Astrocyte of the spinal cord (primary cell): Measurements from ENCODE around the gene SLC29A3.

Experiments used
- DNase-seq: peaks from one replicate; pipeline ENCODE4 v3.0.0; 2011; ENCODE audit warnings: low read depth, low spot score
- H3K4me3 ChIP-seq: 2 replicates; pipeline ENCODE4 v1.5.1; 2011; ENCODE audit warnings: low read depth, mild to moderate bottlenecking, low read length, moderate library complexity
- in situ Hi-C: cut with HindIII; loops from 2 replicates; pipeline ENCODE4 v1.10.0; 2017; ENCODE audit warnings: low sequenced_read_pairs
- TF ChIP-seq, protein P1 (sequence below): IDR thresholded peaks from 2 replicates; pipeline ENCODE4 v1.5.1; 2012; ENCODE audit warnings: low read depth, mild to moderate bottlenecking, low read length, inconsistent platforms

Gene SLC29A3

DNA sequence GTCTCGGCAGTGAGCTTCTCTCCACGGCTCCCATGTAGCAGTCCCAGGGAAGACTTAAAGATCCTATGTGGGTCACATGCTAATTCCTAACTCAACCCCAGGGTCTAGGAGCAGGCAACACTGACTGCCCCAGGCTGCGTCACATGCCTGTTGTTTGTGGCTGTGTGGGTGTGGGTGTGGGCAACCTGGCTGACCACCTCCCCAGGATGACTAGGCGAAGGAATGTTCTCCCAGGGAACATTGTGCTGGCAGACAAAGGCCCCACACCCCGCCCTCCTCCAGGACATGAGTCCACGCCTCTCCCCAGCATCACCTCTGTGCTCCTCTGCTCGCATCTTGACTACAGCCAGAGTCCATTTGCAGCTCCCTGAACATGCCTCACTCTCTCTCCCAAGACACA, 30.3 kb downstream of the SLC29A3 start:
- no peak overlapping the region for H3K4me3 ChIP-seq
- in situ Hi-C loops, result no loop called here
- DNase-seq, result peak; percentile 10
- TF ChIP-seq, protein P1, sequence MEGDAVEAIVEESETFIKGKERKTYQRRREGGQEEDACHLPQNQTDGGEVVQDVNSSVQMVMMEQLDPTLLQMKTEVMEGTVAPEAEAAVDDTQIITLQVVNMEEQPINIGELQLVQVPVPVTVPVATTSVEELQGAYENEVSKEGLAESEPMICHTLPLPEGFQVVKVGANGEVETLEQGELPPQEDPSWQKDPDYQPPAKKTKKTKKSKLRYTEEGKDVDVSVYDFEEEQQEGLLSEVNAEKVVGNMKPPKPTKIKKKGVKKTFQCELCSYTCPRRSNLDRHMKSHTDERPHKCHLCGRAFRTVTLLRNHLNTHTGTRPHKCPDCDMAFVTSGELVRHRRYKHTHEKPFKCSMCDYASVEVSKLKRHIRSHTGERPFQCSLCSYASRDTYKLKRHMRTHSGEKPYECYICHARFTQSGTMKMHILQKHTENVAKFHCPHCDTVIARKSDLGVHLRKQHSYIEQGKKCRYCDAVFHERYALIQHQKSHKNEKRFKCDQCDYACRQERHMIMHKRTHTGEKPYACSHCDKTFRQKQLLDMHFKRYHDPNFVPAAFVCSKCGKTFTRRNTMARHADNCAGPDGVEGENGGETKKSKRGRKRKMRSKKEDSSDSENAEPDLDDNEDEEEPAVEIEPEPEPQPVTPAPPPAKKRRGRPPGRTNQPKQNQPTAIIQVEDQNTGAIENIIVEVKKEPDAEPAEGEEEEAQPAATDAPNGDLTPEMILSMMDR, result no peak

DNA sequence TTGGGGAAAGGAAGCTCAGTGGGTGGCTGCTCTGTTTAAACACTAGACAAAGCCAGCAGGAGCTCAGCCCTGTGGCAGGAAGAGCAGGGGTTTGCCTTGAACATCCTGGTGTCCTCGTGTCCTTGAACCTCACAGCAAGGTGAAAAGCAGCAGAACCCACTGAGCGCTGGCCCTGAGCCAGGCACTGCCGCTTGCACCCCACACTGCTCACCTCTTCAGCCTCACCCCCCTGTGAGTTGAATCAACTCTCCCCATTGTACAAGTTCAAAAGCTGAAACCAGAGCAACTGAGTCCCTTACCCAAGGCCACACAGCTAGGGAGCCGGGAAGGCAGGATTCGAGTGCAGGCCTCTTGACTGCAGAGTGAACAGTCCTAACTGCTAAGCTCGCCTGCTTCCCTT, 32.0 kb downstream of the SLC29A3 start:
- in situ Hi-C loops, result no loop called here
- no peak for DNase-seq
- TF ChIP-seq, protein P1, result no peak

DNA sequence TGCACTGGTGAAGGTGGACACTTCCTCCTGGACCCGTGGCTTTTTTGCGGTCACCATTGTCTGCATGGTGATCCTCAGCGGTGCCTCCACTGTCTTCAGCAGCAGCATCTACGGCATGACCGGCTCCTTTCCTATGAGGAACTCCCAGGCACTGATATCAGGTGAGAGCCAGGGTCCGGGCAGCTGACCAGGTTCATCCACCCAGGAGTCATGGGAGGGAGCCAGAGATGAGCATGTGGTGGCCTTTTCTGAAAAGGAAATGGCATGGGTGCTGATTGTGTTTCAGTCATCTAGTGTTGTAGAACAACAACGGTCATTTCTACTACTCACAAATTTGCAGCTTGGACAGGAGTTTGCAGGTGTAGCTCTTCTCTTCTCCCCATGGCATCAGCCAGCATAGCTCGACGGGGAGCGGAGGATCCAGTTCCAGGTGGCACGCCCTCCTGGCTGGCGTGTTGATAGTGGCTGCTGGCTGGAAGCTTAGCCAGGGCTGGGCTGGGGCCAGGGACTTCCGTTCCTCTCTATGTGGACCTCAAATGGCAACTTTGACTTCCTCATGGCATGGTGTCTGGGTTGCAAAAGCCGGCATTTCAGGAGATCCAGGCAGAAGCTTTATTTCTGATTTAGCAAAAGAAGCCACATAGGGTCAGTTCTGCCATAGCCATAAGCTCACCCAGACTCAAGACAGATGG, 32.7 kb downstream of the SLC29A3 start:
- H3K4me3 ChIP-seq, result no peak overlapping the region
- TF ChIP-seq, protein P1, result no peak
- in situ Hi-C loops, result no loop called here
- no peak for DNase-seq

More for the DNA sequence above, 32.0 kb downstream of the SLC29A3 start:
- H3K4me3 ChIP-seq, result no peak overlapping the region

DNA sequence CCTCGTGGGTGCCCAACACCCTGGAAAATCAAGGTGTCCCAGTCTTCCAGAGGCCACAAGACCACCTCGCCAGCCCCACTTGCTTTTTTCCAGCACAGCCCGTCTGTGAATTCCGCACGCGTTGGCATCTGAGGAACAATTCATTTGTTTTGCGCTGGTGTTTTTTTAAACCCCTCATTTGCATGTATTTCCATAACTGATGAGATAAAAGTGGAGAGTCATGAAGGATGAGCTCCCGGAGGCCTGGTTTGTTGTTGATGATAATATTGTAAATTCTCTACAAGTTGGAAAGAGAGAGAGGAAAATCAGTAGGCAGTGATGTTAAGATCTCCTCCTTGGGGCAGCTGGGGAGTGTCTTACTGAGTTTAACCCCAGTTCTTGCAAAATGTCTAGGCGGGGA, 34.6 kb downstream of the SLC29A3 start:
- no peak overlapping the region for H3K4me3 ChIP-seq
- DNase-seq, result no peak
- TF ChIP-seq, protein P1, result no peak
- in situ Hi-C loops, result no loop called here

DNA sequence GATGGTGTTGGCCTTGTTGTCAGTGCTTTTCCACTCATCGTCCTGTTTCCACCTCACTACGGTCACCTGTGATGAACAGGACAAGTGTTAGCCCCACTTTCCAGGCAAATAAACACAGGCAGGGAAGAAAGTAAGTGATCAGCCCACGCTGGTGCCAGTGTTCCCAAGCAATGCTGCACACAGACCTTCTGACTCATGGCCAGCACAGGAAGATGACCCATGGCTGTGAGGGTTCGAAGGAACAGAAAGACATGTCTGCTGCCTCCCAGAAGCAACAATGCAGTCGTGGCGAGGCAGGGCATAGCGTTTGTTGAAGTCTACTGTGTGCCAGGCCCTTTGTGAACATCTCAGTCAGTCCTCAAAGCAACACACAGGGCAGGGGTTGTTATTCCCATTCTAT, 35.7 kb downstream of the SLC29A3 start:
- in situ Hi-C loops, result no loop called here
- TF ChIP-seq, protein P1, result no peak
- H3K4me3 ChIP-seq, result no peak overlapping the region

DNA sequence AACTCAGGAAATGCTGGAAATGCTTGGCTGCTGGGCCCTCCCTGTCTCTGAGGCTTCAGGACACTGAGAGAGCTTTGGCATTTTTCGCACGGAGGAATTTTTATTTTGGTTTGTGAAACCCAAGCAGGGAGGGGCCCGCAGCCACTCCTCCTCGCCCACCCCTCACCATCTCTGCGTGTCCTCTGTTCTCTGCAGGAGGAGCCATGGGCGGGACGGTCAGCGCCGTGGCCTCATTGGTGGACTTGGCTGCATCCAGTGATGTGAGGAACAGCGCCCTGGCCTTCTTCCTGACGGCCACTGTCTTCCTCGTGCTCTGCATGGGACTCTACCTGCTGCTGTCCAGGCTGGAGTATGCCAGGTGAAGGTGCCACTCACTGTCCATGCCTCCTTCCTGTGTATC, 36.8 kb downstream of the SLC29A3 start:
- no peak overlapping the region for H3K4me3 ChIP-seq
- TF ChIP-seq, protein P1, result no peak
- in situ Hi-C loops, result no loop called here
- DNase-seq, result no peak

More for the DNA sequence above, 35.7 kb downstream of the SLC29A3 start:
- no peak for DNase-seq
